ENCODE results near the gene LHFPL3. TPM values are rescaled to one million over a fixed set of nuclear protein-coding genes. Genes with fewer than 3 reads are reported as not detected.

LHFPL3 gene
- total and polyA plus RNA-seq, 9 of the 15 experiments (the other 6 are each of a cell fraction or from before 2014, with no cell fraction given): 0.21 to 0.52 TPM; not detected in 7

GRCh38 chr7:104694710-104695109 lies 366.3 kb downstream of the LHFPL3 start (continued):
- TF ChIP-seq STAT5A (IDR thresholded peaks at IDR 0.05; ENCODE audit: borderline replicate concordance, low read length) (no peak), TAF1 (IDR thresholded peaks at IDR 0.05; ENCODE audit: control insufficient read depth, extremely low read depth, insufficient read depth, low read length, severe bottlenecking) (no peak)

GRCh38 chr7:104695563-104695962 lies 367.2 kb downstream of the LHFPL3 start:
- H3K79me2 ChIP-seq (ENCODE audit: control insufficient read depth, insufficient read depth, low read length): no peaks in the 10 kb centered on the region
- ChIA-PET POLR2A (no interaction called here), CTCF (ENCODE audit: low intra/inter-chr PET ratio) (no interaction called here)
- BruUV-seq (replicated peaks): no TSS peak
- TF ChIP-seq SMAD4 (CRISPR knock-in tag; conservative IDR thresholded peaks at IDR 0.05) (no peak), MAFK (IDR thresholded peaks at IDR 0.05; ENCODE audit: low read length) (no peak), ZNF699 (CRISPR knock-in tag; IDR thresholded peaks at IDR 0.05; ENCODE audit: insufficient replicate concordance) (no peak), ATF7 (IDR thresholded peaks at IDR 0.05) (no peak), FOSL1 (tag; conservative IDR thresholded peaks at IDR 0.05) (no peak), CBX5 (IDR thresholded peaks at IDR 0.05; ENCODE audit: borderline replicate concordance, low read depth) (no peak), ZNF551 (CRISPR knock-in tag; IDR thresholded peaks at IDR 0.05) (no peak), ZNF277 (CRISPR knock-in tag; IDR thresholded peaks at IDR 0.05; ENCODE audit: borderline replicate concordance) (no peak)
- TF ChIP-seq, protein P1, sequence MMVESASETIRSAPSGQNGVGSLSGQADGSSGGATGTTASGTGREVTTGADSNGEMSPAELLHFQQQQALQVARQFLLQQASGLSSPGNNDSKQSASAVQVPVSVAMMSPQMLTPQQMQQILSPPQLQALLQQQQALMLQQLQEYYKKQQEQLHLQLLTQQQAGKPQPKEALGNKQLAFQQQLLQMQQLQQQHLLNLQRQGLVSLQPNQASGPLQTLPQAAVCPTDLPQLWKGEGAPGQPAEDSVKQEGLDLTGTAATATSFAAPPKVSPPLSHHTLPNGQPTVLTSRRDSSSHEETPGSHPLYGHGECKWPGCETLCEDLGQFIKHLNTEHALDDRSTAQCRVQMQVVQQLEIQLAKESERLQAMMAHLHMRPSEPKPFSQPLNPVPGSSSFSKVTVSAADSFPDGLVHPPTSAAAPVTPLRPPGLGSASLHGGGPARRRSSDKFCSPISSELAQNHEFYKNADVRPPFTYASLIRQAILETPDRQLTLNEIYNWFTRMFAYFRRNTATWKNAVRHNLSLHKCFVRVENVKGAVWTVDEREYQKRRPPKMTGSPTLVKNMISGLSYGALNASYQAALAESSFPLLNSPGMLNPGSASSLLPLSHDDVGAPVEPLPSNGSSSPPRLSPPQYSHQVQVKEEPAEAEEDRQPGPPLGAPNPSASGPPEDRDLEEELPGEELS (CRISPR knock-in tag; IDR thresholded peaks at IDR 0.05; ENCODE audit: borderline replicate concordance): no peak
- no peak for DNase-seq (ENCODE audit: extremely low read depth in 1 of 4, low spot score in 3 of 4)
- intact Hi-C loops (cut with micrococcal nuclease): no loop called here
- no peak overlapping the region for H3K4me2 ChIP-seq (ENCODE audit: insufficient read depth, low read length)
- no peak for ATAC-seq
- no peak overlapping the region for H3K27ac ChIP-seq (ENCODE audit: extremely low read depth, low read depth, low read length)
- H4K20me1 ChIP-seq (replicated peaks; ENCODE audit: control insufficient read depth, insufficient read depth, low read length): no peaks in the 10 kb centered on the region
- H3K9me1 ChIP-seq (ENCODE audit: control insufficient read depth, insufficient read depth, low read length): no peaks in the 10 kb centered on the region
- H3K9me3 ChIP-seq (replicated peaks; ENCODE audit: control insufficient read depth, insufficient read depth, low read depth, low read length): no peaks in the 10 kb centered on the region
- H2AFZ ChIP-seq (ENCODE audit: low read depth, low read length): no peak overlapping the region
- no peak for FAIRE-seq
- H3K27me3 ChIP-seq (ENCODE audit: control insufficient read depth in 2 of 2, insufficient read depth in 2 of 2, low read length in 2 of 2): no peaks in the 10 kb centered on the region
- H3K4me3 ChIP-seq: no peak overlapping the region
- H3K4me1 ChIP-seq (replicated peaks in 1 of 2; ENCODE audit: control insufficient read depth in 2 of 2, insufficient read depth in 2 of 2, low read length in 2 of 2): no peaks in the 10 kb centered on the region
- no peaks in the 10 kb centered on the region for H3K36me3 ChIP-seq (ENCODE audit: control insufficient read depth, insufficient read depth, low read length)
- H3K9ac ChIP-seq (ENCODE audit: insufficient read depth in 1 of 2, low read depth in 2 of 2, low read length in 2 of 2): no peak overlapping the region
- in situ Hi-C loops (cut with MboI): no loop called here

All from K562 (cell line).